ENCODE data around the gene GRM8. TPM values are rescaled to one million over a fixed set of nuclear protein-coding genes. Genes with fewer than 3 reads are reported as not detected.

The GRM8 gene
- total RNA-seq, 1 experiment from 2014 or later: not detected

GRCh38 chr7:126686474-126686873, 566.3 kb downstream of the GRM8 start:
- Histone ChIP-seq H3K36me3 (ENCODE audit: control insufficient read depth, insufficient read depth, low read length) (no peaks in the 10 kb centered on the region), H3K4me3 (ENCODE audit: low read depth in 2 of 2, low read length in 2 of 2) (no peak overlapping the region), H3K27me3 (ENCODE audit: control insufficient read depth, insufficient read depth, low read length) (no peaks in the 10 kb centered on the region), H3K4me1 (ENCODE audit: control insufficient read depth, insufficient read depth, low read length) (no peaks in the 10 kb centered on the region), H3K27ac (ENCODE audit: low read length) (no peak overlapping the region), H3K9me3 (ENCODE audit: control insufficient read depth, insufficient read depth, low read depth, low read length) (no peaks in the 10 kb centered on the region)
- in situ Hi-C loops (cut with HindIII; ENCODE audit: low pct_unique_long_range_greater_than_20kb, low sequenced_read_pairs): no loop called here
- ATAC-seq: no peak
- intact Hi-C loops (cut with micrococcal nuclease; ENCODE audit: unreplicated experiment): no loop called here
- BruUV-seq (replicated peaks): no TSS peak
- ChIA-PET CTCF (no interaction called here), POLR2A (no interaction called here)
- TF ChIP-seq SIN3A (IDR thresholded peaks at IDR 0.05; ENCODE audit: borderline replicate concordance, insufficient read depth, low read depth, low read length) (no peak), TCF7L2 (IDR thresholded peaks at IDR 0.05; ENCODE audit: low read depth, low read length) (no peak), CTCF (IDR thresholded peaks at IDR 0.05) (no peak), REST (IDR thresholded peaks at IDR 0.05; ENCODE audit: insufficient read depth in 1 of 2, low read depth in 2 of 2, low read length in 1 of 2) (no peak), POLR2AphosphoS5 (IDR thresholded peaks at IDR 0.05; ENCODE audit: low read depth, low read length) (no peak)
- DNase-seq (ENCODE audit: low read depth, low spot score): no peak

- ChIA-PET CTCF (no interaction called here), POLR2A (no interaction called here)
- H3K36me3 ChIP-seq (ENCODE audit: control insufficient read depth, insufficient read depth, low read length): no peaks in the 10 kb centered on the region
- no peaks in the 10 kb centered on the region for H3K9me3 ChIP-seq (ENCODE audit: control insufficient read depth, insufficient read depth, low read depth, low read length)
- BruUV-seq (replicated peaks): no TSS peak
- TF ChIP-seq CTCF (IDR thresholded peaks at IDR 0.05) (no peak), SIN3A (IDR thresholded peaks at IDR 0.05; ENCODE audit: borderline replicate concordance, insufficient read depth, low read depth, low read length) (no peak), TCF7L2 (IDR thresholded peaks at IDR 0.05; ENCODE audit: low read depth, low read length) (no peak), REST (IDR thresholded peaks at IDR 0.05; ENCODE audit: insufficient read depth in 1 of 2, low read depth in 2 of 2, low read length in 1 of 2) (no peak), POLR2AphosphoS5 (IDR thresholded peaks at IDR 0.05; ENCODE audit: low read depth, low read length) (no peak)
- intact Hi-C loops (cut with micrococcal nuclease; ENCODE audit: unreplicated experiment): no loop called here
- H3K4me1 ChIP-seq (ENCODE audit: control insufficient read depth, insufficient read depth, low read length): no peaks in the 10 kb centered on the region
- H3K27ac ChIP-seq (ENCODE audit: low read length): no peak overlapping the region
- in situ Hi-C loops (cut with HindIII; ENCODE audit: low pct_unique_long_range_greater_than_20kb, low sequenced_read_pairs): no loop called here
- H3K27me3 ChIP-seq (ENCODE audit: control insufficient read depth, insufficient read depth, low read length): no peaks in the 10 kb centered on the region
- H3K4me3 ChIP-seq (ENCODE audit: low read depth in 2 of 2, low read length in 2 of 2): no peak overlapping the region
- ATAC-seq: no peak
- no peak for DNase-seq (ENCODE audit: low read depth, low spot score)
Measured at GRCh38 chr7:126685596-126685995, 567.1 kb downstream of the GRM8 start.
